NCI-H1417 (cell line): ENCODE data around the gene CEL.
"Not testable (repeated sequence)": the region's sequence is repeated elsewhere in the genome, so short reads cannot be mapped to it uniquely, and the experiment has no call there.

Experiments
- DNase-seq, 3 experiments: peaks; one replicate each; lab custom pipeline; 2025; lab: John Stamatoyannopoulos, UW

Gene CEL

DNA sequence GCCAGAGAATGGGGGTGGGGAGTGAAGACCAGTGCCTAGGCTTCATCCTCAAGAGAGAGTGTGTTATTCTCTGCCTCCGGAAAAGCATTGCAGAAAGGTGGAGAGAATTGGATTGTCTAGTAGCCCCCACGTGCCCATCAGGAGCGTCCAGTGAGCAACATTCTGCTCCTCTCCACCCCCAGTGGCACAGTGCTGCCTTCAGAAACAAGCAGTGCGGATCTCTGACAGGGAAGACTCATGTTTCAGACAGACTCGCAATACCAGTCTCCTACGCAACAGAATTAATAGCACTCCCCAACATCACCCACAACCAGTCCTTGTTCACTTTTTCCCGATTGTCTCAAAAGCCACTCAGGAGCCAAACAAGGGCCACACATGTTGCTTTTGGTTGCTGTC is 14.9 kb upstream of the CEL start:
- no peak for DNase-seq

DNA sequence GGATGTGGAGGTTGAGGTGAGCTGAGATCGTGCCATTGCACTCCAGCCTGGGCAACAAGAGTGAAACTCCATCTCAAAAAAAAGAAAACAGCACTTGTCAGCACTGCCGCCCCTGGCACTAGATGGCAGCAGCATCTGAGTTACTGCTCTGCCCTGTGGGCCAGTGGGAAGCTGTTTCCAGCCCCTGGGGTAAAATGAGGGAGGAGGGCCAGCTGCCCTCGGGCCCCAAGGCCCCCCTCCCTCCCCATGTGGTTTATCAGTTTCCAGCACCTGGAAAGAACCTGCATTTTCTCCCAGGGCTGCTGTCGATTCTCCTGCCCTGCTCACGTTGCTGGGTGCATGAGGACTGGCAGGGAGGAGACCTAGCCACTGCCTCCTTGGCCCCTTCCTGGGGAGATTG is 13.2 kb upstream of the CEL start:
- DNase-seq: peak in 2 of 3 experiments; percentile 43 to 44

DNA sequence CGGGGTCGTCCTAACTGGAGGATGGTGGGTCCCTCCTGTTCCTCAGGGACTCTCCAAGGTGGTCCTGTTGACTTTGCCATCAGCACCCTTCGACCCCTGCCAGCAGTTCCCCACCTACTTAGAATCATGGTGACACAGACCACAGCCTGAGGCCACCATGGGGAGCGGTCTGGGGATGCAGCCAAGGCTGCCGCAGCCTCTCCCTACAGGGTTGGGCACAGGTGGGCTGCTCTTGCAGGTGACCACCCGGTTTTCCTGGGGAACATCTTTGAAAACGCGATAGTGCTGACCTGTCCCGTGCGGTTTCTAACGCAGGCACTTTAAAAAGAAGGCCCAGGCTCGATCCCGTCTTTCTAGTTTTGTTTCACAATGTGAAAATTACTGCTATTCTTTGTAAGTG is 12.7 kb upstream of the CEL start:
- no peak for DNase-seq

DNA sequence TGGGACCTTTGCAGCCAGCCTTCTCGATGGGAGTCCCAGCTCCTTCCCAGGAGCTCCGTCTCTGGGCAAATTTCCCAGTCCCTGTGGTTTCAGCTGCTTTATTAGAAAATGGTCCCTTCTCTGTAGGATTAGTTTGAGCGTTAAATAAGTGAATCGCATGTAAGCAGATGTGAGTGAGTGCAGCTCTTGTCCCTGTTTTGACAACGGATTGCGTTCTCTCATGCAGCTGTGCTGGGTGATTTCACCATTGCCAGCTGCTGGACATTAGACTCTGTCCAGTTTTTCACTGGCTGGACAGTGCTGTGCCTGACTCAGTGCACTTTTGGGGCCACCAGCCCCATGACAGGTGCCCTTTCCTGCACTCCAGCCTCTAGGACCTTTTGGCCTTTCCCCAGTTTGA is 11.6 kb upstream of the CEL start:
- no peak for DNase-seq

DNA sequence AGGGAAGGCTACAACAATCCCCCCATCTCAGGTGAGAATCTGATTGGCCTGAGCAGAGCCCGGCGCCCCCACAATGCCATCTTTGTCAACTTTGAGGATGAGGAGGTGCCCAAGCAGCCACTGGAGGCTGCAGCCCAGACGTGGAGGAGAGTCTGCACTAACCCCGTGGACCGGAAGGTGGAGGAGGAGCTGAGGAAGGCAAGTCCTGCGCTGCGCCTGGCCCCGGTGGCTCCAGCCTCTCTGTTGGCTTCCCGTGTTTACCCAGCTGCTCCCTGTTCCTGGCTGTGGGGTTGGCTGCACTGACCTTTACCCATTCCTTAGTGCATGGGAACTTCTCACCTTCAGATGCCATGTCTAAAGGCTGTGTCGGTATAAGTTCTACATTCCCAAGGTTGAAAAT is 11.0 kb upstream of the CEL start:
- peak in 2 of 3 experiments; percentile 53 to 77 for DNase-seq

DNA sequence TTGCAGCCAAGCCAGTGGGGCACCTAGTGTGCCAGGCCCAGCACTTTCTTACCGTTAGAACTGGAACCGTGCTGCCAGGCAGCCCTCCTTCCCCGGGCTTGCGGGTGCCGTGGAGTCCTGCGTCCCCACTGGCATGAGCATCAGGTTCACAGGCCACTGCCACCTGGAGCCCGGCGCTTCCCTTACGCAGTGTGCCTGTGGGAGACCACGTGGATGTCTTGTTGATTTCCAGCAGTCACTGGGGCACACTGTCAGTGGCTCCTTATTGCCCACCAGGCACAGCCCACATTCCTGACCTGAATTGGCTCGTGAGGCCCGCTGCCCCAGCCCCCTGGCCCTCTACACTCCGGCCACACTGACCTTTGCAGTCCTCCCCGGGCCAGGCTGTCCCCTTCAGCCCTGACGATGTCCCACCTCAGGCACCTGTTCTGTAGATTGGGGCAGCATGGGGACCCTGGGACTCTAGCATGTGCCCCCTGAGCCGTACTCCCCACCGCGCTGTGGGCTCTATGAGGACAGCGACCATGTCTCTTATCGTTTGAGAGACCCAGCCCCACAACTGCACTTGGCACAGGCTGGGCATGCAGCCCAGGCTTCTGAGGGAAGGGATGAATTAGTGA is 10.4 kb upstream of the CEL start:
- no peak for DNase-seq

DNA sequence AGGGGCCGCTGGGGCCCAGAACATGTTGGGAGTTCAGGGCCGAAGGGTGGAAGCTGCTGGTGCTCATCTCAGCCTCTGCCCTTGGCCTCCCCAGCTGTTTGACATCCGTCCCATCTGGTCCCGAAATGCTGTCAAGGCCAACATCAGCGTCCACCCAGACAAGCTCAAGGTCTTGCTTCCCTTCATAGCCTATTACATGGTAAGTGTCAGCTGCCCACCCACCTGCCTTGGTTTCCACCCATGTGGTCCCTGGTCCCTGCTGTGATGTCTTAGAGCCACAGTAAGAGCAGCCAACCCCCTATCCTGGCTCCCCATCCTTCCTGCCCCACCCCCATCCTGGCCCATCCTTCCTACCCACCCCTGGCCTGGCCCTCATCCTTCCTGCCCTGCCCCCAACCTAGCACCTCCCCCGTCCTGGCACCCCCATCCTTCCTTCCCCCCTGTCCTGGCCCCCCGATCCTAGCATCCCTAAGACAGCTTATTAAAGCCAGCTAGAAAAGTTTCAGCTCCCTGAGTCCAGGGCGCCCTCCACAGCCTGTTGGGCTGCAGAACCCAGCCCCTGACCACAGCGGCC is 9.7 kb upstream of the CEL start:
- no peak for DNase-seq

DNA sequence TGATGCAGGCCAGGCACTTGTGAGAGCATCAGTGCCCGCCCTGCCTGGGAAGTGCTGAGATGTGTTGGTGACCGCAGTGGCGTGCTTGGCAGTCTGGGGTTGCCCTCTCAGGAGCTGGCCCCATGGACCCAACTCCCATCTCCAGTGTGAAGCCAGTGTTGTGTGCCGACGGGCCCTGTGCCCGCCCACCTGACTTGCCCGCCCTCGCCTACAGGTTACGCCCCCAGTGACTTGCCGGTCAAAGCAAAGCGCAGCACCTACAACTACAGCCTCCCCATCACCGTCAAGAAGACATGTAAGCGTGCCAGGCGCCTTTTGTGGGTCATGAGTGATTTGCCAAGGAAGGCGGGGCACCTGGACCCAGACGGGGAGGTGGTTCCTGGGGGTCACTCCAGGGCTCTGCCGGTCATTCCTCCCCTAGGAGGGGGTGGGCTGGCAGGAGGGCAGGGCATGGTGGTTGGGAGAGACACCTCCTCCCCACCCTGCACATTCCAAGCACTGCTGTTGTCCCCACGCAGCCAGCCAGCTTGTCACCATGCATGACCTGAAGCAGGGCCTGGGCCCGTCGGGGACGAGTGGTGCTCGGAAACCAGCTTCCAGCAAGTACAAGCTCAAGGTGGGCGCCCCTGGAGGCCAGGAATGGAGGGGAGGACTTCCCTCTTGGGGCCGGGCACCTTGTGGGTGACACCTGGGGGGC is 7.4 kb upstream of the CEL start:
- no peak for DNase-seq

DNA sequence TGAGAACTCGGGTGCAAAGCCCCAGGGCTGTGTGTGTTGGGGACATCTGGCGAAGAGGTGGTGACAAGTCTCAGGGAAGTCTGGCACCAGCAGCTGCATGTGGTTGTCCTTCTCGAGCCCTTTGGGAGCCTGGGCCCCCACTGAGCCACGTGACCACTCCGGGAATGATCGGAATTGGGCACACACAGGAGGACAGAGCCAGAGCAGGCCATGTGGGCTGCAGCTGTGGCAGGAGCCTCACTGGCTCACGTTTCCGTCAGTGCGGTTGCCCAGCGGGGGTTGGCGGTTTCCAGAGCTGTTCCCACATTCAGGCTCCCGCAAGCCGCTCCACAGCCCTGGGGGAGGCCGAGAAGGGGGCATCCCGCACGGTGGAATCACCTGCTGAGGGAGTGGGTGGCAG is 6.8 kb upstream of the CEL start:
- DNase-seq: no peak

DNA sequence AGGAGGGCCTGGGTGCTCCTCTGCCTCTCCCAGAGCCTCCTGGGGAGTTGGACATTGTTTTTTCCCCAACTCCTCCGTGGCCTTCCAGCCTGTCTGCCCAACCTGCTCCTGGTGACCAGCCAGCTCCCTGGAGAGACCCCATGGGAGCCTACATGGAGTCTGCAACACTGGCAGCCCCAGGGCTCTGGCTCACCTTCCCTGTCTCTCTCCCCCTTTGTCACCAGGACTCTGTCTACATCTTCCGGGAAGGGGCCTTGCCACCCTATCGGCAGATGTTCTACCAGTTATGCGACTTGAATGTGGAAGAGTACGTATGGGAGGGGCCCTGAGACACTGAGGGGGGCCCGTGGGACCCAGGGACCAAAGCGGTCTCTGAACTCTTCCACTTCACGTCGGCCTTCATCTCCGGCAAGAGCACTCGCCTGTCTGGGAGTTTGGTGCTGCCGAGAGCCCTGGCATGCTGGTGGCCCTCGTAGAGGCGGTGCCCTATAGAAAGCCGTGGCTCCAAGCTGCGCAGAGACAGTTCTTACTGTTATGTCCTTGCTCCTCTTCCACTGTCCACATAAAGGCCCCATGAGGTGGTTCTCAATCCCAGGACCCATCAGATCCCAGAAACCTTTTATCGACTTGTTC is 5.9 kb upstream of the CEL start:
- DNase-seq: no peak

DNA sequence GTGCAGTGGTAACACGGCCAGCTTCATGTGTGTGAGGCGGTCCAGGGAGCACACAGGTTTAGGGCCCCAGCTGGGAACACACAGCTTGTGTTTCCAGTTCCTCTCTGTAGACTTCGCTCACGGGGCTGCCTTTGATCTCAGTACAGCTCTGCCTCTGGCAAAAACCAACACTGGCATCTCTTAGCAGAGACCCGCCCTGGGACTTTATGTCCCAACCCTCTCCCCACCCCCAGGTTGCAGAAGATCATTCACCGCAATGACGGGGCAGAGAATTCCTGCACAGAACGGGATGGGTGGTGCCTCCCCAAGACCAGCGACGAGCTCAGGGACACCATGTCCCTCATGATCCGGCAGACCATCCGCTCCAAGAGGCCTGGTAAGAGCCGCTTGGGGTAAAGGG is 5.2 kb upstream of the CEL start:
- DNase-seq: no peak

DNA sequence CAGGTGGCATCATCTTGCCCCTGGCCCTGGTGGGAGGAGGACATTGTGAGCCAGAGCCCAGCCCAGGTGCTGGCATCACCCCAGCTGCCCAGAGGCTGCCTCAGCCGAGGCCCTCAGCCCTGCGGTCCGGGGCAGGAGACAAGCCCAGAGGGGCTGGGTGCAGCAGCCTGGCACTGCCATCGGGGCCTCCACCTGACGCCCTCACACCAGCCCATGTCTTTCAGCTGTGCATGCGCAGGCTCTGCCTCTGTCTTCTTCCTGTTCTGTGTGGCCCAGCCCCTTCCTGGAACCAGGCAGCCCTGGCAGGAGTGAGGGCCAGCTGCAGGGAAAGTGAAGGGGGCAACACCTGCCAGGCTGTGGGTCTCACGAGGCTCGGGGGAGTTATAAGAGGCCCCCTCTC is 4.8 kb upstream of the CEL start:
- no peak for DNase-seq

DNA sequence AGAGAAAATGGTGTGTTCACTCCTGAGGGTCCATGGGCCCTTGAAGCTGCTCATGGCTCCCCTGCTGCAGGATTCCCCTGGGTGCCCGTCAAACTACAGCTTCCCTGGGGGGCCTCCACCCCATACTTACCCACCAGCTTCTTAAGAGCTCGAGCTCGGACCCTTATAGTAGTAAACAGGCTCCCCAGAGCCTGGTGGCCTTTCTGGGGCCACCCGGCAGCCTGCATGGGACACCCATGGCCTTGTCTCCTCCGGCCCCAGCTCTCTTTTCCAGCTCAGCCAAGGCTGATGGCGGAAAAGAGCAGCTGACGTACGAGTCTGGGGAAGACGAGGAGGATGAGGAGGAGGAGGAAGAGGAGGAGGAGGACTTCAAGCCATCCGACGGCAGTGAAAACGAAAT is 4.2 kb upstream of the CEL start:
- DNase-seq: no peak

DNA sequence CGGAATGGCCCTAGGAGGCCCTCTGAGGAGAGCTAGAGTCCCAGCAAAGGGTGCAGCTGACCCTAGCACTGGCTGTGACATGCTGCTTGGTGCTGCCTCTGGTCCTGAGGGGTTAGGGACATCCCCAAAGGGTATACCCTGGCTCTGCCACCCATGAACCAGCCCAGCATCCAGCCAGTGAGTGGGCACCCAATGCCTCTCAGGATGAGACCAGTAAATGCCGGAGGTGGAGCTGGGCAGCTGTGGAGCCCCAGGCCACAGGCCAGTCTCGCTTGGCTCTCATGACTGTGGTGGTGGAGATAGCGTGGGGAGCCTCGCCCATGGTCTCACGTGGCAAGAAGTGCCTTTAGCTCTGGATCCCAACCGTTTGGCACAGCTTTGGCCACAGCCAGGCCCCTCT is 3.7 kb upstream of the CEL start:
- DNase-seq: no peak

DNA sequence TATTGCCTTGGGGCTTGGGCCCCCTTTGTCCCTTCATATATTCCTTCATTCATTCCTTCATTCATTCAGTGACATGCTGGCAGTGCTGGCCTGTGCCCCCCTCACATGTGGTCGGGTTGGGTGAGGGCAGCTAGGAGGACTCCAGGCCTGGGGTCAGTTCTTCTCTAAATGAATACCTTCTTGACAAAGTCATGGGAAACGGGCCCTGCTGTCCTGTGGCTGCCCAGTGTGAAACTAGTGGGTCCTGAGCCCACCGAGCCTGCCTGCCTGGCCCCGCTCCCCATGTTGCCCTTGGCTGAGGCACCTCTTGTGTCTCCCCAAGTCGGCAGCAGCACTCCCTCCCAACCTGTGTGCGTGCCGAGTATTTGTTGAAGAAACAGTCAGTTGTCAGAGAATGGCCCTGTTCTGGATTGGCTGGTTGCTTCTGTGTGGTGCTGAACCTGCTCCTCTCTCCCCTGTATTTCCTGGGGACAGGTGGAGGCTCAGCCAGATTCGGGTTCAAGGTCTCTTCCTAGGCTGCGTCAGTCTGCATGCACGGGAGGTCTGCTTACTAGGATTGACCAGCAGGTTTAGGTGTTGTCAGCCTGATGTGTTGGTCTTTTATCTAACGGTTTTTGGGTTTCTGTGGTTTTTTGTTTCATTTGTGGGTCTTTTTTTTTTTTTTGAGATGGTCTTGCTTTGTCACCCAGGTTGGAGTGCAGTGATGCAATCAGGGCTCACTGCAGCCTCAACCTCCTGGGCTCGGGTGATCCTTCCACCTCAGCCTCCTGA is 3.0 kb upstream of the CEL start:
- DNase-seq: no peak

DNA sequence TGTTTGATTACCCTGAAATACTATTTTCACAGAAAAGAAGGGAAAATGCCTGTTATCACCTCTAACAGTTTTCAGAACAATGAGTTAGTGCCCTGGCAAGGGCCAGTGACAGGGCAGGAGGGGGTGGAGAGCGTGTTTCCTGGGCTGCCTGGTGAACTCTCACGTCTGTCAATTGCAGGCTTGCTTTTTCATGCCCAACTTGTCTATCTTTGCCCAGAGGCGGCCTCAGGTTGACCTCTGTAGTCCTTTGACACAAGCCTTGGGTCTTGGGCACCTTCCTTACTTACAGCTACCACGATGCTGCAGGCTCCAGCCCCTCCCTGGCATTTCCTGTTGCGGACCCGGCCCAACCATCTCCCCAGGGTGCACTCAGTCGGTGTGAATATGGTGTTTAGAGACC is 2.2 kb upstream of the CEL start:
- peak in 2 of 3 experiments; percentile 24 to 57 for DNase-seq

DNA sequence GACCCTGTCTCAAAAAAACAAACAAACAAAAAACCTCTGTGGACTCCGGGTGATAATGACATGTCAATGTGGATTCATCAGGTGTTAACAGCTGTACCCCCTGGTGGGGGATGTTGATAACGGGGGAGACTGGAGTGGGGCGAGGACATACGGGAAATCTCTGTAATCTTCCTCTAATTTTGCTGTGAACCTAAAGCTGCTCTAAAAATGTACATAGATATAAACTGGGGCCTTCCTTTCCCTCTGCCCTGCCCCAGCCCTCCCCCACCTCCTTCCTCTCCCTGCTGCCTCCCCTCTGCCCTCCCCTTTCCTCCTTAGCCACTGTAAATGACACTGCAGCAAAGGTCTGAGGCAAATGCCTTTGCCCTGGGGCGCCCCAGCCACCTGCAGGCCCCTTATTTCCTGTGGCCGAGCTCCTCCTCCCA is 1.4 kb upstream of the CEL start:
- DNase-seq: peak in 2 of 3 experiments; percentile 65 to 78

DNA sequence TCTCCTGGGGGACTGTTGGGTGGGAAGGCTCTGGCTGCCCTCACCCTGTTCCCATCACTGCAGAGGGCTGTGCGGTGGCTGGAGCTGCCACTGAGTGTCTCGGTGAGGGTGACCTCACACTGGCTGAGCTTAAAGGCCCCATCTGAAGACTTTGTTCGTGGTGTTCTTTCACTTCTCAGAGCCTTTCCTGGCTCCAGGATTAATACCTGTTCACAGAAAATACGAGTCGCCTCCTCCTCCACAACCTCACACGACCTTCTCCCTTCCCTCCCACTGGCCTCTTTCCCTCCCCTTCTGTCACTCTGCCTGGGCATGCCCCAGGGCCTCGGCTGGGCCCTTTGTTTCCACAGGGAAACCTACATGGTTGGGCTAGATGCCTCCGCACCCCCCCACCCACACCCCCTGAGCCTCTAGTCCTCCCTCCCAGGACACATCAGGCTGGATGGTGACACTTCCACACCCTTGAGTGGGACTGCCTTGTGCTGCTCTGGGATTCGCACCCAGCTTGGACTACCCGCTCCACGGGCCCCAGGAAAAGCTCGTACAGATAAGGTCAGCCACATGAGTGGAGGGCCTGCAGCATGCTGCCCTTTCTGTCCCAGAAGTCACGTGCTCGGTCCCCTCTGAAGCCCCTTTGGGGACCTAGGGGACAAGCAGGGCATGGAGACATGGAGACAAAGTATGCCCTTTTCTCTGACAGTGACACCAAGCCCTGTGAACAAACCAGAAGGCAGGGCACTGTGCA is 590 bp upstream of the CEL start:
- peak in 2 of 3 experiments; percentile 70 to 82 for DNase-seq

DNA sequence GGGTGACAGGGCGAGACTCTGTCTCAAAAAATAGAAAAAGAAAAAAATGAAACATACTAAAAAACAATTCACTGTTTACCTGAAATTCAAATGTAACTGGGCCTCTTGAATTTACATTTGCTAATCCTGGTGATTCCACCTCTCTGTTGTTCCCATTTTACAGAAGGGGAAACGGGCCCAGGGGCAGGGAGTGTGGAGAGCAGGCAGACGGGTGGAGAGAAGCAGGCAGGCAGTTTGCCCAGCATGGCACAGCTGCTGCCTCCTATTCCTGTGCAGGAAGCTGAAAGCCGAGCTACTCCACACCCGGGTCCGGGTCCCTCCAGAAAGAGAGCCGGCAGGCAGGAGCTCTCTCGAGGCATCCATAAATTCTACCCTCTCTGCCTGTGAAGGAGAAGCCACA is 788 bp downstream of the CEL start:
- DNase-seq: not testable (repeated sequence)

DNA sequence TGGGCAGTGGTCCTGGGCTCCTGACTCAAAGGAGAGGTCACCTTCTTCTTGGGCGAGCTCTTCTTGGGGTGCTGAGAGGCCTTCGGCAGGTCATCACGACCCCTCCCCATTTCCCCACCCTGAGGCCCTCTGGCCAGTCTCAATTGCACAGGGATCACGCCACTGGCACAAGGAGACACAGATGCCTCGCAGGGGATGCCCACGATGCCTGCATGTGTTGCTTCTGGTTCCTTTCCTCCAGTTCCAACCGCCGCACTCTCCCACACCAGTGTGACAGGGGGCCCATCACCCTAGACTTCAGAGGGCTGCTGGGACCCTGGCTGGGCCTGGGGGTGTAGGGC is 1.3 kb downstream of the CEL start:
- DNase-seq: no peak

DNA sequence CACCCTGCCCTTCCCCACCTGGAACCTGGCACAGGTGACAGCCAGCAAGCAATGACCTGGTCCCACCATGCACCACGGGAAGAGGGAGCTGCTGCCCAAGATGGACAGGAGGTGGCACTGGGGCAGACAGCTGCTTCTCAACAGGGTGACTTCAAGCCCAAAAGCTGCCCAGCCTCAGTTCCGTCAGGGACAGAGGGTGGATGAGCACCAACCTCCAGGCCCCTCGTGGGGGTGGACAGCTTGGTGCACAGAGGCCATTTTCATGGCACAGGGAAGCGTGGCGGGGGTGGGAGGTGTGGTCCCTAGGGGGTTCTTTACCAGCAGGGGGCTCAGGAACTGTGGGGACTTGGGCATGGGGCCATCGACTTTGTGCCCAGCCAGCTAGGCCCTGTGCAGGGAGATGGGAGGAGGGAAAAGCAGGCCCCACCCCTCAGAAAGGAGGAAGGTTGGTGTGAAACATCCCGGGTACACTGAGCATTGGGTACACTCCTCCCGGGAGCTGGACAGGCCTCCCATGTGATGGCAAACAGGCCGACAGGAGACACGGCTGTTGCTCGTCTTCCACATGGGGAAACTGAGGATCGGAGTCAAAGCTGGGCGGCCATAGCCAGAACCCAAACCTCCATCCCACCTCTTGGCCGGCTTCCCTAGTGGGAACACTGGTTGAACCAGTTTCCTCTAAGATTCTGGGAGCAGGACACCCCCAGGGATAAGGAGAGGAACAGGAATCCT is 1.9 kb downstream of the CEL start:
- DNase-seq: no peak
